CD4-positive, alpha-beta T cell treated with Interleukin-12 subunit alpha and Interleukin-12 subunit beta, for 1 hour (primary cell): ENCODE data around the gene RB1.

Experiments
- DNase-seq: peaks from one replicate; pipeline ENCODE4 v3.0.0-alpha.2; 2020

RB1 gene

DNA sequence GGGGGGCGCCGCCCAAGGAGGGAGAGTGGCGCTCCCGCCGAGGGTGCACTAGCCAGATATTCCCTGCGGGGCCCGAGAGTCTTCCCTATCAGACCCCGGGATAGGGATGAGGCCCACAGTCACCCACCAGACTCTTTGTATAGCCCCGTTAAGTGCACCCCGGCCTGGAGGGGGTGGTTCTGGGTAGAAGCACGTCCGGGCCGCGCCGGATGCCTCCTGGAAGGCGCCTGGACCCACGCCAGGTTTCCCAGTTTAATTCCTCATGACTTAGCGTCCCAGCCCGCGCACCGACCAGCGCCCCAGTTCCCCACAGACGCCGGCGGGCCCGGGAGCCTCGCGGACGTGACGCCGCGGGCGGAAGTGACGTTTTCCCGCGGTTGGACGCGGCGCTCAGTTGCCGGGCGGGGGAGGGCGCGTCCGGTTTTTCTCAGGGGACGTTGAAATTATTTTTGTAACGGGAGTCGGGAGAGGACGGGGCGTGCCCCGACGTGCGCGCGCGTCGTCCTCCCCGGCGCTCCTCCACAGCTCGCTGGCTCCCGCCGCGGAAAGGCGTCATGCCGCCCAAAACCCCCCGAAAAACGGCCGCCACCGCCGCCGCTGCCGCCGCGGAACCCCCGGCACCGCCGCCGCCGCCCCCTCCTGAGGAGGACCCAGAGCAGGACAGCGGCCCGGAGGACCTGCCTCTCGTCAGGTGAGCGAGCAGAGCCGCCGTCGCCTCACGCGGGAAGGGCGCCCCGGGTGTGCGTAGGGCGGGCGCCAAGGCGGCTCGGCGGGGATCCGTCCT is at the start of gene RB1:
Gene RB1 (plus strand): TSS at position 393 of the 784 bp plus-strand sequence. CDS start 162 bp downstream, at position 555.
- DNase-seq: peak; percentile 94

DNA sequence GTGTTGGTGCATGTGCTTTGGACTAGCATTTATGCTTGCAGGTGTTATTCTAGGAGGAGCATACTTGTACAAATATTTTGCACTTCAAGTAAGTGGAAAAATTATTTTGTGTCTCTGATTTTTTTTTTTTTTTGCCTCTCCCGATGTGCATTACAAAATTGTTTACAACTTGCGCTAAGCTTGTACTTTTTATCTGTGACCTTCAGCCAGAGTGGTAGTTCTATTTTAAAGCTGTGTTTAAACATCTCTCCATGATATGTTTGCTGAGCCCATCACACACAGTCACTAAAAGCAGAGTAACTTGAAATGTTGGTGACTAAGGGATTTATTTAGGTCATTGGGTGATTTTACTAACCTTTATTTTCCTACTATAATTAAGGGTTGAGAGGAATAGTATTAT is 49.7 kb upstream of the RB1 start:
- DNase-seq: no peak

DNA sequence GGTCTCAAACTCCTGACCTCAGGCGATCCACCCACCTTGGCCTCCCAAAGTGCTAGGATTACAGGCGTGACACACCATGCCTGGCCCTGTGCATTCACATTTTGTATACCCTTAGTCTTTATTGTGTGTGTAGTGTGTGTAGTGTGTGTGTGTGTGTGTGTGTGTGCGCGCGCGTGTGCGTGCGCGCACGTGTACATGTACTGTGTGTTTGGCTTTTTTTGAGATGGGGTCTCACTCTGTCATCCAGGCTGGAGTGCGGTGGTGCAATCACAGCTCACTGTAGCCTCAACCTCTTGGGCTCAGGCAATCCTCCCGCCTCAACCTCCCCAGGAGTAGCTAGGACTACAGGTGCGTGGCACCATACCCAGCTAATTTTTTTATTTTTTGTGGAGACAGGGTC is 48.5 kb upstream of the RB1 start:
- no peak for DNase-seq

DNA sequence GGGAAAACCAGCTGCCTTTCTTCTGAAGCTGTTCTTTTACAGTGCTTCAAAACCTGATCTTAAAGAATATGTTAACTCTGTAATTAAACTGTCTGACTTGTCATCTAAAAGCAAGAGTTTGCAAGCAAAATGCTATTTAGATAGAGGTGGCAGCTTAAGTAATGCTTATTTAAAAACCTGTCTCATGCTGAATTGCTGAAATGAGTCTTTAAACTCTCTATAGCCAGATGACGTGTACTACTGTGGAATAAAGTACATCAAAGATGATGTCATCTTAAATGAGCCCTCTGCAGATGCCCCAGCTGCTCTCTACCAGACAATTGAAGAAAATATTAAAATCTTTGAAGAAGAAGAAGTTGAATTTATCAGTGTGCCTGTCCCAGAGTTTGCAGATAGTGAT is 47.6 kb upstream of the RB1 start:
- no peak for DNase-seq

DNA sequence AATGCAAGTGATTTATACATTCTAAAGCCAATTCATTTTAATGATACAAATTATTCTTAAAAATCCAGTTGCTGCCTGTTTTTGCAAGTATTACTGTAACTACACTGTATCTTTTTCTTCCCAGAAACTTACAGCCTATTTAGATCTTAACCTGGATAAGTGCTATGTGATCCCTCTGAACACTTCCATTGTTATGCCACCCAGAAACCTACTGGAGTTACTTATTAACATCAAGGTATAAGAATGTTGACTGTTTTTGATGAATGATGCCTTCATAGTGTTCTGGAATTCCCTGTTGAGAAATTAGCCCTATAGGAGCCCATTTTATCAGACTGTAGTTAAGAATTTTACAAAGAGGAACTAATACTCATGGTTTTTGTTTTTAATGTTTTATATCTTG is 45.5 kb upstream of the RB1 start:
- no peak for DNase-seq

DNA sequence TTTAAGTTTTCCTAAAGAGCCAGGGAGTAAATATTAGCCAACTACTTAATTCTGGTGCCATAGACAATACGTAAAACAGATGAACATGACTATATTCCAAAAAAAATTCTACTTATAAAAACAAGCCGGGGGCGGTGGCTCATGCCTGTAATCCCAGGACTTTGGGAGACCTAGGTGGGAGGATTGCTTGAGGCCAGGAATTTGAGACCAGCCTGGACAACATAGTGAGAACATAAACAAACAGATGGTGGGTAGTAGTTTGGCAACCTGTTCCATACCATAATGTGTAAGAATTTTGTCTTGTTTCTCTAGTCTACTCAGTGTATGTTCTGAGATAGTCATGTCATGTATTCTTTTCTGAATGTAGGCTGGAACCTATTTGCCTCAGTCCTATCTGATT is 45.1 kb upstream of the RB1 start:
- no peak for DNase-seq

DNA sequence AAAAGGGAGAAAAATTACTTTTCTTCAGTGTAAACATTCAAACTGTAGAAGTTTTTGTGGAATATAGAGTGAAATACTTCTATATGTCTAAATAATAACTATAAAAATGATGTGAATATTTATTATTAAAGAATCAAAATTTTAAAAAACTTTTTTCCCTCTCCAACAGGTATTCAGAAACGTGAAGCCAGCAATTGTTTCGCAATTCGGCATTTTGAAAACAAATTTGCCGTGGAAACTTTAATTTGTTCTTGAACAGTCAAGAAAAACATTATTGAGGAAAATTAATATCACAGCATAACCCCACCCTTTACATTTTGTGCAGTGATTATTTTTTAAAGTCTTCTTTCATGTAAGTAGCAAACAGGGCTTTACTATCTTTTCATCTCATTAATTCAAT is 42.6 kb upstream of the RB1 start:
- no peak for DNase-seq

DNA sequence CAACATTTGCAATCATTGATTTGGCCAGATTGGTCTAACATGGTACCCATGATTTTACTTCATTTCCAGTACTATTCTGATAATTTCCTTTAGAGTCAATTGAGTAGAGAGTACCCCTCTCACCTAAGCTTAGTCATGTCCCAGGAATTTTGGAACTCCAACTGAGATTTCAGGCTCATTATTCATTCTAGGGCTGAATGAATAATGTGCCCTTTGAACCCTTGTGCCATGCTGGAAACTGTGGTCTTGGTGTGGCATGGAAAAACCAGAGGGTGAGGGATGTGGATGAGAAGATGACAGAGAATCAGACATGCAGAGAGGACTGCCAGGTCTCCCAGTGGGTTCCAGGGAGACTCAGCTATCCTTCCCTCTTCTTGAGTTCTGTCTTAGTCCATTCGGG is 40.4 kb upstream of the RB1 start:
- DNase-seq: no peak

DNA sequence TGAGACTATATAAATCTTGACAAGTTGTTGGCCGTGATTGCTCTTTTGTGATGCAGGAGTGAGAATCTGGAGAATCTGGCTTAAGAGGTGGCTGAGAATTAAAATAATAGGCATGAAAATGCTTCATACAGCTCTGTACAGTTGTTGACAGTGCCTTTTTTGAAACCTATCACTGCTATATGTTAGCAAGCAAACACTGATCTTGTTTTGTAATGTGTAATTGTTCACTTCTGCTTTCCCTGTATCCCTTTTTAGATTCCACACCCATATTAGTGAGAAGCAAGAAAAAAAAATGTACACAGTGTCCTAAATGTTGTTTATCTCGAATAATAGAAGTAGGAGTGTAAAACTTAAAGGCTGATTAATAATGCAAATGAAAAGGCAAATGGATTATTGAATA is 39.5 kb upstream of the RB1 start:
- DNase-seq: no peak

DNA sequence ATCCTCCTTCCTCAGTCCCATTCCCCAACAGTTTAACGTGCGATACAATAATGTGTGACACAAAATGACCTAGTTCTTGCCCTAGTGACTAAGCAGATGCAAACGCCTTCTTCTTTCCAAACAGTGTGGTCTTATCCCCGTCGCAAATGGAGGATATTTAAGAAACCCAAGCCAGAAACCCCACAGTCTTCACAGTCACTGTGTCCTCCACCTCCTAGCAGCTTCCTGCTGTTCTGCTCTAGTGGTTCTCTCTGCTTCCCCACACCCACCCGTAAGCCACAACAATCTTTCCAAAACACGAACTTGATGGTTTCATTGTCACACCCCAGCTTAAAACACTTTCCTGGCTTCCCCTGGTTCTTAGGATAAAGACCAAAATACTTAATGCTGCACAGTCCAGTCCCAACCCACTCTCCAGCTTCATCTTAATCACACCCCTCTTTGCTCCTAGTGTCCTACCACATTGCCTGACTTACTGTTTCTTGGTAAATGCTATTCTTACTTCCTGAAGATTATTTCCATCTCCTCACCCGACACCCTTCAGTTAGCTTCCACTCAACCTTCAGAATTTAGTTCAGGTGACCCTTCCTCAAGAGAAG is 38.2 kb upstream of the RB1 start:
- no peak for DNase-seq

DNA sequence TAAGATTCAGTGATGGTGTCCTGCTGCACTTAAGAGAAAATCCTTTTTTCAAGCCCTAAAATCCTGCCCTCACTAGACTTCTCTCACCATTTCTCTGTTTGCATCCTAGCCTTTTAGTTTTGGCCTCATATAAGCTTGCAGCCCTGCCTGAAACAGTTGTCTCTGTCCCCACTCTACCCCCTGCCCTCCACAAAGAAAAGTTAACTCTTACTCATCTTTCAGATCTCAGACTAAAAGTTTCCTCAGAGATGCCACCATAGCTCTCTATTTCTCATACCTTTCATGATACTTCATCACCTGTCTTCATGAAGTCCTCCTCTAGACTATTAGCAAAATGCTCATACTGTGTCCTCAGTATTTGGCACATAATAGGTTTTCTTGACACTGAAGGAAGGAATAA is 37.4 kb upstream of the RB1 start:
- DNase-seq: no peak

DNA sequence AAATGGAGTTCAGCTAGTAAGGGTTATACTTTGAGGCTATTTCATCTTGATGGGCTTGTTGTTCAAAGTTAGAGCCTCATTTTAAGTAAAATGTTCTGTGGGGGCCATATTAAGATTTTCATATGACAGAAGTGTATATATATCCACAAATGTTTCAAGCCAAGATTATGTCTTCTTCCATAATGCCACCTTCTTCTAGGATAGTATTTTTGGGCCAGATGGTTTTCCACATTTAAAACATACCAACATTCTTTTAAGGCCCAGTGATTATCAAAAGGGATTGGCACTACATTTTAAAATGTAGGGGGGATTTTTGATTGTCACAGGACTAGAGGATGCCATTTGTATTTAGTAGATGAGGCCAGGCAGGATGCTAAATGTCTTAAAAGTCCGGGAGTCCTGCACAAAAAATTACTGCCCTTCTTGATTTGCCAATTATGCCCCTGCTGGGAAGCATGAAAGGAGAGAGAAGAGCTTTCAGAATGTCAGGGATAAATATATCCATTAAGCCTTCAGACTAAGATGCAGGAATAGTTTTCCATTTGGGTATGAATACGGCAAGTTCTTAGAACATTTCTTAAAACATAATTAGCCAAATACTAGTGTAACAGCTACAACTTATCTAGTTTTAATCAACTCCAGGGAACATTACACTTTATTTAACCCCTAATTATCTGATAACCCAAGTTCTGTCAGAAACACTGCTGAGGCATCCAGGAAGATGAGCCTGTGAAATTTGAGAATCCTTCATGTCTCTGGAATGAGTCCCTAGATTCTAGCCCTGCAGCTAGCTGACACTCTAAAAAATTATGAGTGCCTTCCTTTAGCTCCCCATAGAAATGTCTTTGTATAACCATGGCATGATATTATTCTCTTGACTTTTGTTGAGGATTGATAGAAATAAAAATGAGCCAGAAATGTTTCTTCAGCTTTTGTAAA is 36.6 kb upstream of the RB1 start:
- DNase-seq: no peak

DNA sequence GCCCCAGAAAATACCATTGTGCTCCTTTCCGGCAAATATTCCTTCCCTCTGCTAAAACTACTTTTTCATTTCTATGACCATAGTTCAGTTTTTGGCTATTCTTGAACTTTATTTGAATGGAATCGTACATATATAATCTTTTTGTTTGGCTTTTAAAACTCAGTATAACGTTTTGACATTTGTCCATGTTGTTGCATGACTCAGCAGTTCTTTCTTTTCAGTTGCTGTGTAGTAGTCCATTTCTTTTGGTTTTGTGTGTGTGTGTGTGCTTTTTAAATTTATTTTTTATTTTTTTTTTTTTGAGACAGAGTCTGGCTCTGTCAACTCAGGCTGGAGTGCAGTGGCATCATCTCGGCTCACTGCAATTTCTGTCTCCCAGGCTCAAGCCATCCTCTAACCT is 35.5 kb upstream of the RB1 start:
- DNase-seq: no peak

DNA sequence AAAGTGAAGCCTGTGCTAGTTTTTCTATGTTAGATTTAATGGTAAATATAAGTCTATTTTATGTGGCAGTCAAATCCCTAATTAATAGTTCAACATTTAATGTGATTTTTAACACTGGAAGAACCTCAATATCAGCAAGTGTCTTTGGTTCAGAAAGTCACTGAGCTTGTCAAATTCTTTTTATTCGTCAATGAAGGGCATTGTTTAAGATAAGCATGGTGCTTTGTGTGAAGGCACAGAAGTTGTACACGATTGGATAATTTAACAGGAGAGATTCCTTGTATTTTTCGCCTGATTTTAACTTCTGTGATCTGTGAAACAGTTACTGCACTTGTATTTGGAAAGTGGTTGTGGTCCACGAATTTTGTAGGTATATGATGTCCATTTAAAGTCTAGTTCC is 30.2 kb upstream of the RB1 start:
- no peak for DNase-seq

DNA sequence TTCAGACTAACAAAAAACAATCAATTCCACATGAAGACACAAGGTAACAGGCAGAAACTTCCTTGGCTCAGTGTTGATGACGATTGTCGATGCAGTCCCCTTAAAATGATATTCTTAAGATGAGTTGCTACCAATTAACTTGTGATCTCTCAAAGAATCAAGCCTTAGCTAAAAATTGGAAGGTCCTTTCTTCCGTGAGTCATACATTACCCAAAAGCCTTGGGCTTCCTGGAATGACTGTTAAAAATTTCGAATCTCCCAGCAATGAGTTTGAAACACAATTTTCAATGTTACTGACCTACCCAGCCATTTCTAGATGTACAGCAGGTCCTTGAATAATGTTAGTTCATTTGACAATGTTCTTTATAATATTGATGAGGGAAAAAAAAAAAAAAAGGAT is 28.0 kb upstream of the RB1 start:
- DNase-seq: no peak

DNA sequence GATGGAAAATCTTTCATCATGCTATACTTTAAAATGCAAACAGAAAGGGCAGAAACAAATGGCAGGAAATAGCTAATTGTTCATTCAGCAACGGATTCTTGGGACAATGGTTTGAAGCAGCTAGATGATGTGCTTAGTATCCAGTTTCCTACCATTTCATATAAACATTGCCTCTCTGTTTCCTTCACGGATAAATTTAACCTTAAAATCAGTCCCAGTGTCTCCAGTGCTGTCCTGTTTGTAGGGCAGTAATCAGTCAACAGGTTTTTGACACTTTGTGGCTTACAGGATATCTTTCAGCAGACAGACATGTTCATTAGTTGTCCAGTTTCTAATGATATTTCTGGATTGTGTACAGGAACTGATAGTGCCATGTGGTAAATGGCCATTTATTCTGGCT is 24.7 kb upstream of the RB1 start:
- DNase-seq: no peak

DNA sequence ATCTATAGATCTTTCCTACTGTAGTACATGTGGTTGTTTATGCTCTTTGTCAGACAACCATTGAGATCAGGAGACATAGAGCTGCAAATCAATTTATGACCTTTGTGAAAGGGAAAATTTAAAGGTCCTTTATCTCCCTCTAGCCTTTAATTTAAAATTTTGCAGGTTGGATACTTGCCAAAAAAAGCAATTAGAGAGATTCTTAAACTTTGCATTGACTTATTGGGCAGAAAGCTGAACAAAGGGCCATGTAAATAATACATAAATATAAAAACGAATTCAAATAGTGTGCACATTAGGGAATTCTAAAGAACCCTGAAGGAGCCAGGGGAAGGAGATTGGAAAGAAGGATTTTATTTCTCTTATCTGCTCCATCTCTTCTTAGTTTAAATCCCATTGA is 22.0 kb upstream of the RB1 start:
- DNase-seq: no peak

DNA sequence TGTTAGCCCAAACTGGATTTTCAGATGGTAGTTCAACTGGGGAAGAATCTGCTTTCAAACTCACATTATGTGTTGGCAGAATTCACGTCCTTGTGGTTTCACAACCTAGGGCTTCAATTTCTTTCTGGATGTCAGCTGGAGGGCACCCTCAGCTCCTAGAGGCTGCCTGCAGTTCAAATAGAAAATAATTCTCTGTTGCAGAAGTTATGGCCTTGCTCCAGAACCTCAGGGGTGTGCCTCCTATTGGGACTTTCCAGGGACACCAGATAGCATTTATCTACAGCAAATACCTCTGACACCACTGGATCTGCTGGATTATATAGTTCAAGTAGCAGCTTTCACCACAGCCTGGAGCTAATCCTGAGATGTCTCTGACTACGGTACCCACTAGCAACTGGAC is 11.8 kb upstream of the RB1 start:
- DNase-seq: no peak

DNA sequence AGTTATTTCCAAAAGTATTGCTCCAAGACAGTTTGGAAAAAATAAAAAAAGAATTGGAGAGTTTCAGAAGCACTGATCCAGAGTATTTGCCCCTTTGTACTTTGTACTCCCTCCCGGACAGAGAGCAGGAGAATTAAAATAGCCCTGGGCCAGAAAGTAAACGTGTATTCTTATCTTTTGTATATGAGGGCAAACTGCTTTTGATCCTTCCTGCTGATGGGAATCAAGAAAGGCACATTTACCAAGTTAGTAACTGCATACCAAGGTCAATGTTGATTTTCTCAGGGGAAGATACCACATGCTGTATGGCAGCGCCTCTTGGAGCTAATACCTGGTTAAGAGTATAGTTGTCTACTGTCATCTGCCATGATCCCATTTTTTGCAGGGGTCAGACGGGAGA is 10.9 kb upstream of the RB1 start:
- no peak for DNase-seq

DNA sequence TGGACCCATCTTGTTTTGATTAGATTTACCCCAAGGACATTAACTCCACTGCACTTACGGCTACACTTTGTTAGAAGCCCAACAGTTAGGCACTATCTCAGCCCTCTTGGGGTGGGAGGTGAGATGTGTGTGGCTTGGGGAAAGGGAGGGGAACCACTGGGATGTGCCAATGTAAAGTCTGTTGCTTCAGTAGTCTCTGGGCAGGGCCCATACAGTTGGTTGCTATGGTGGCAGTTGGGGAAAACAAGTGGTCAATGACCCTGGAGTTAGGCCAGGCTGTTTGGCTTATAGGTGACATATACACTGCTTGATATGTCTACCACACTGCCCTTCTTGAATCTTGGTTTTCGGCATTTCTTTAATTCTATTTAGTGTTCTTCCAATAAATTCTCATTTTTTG is 8.9 kb upstream of the RB1 start:
- DNase-seq: no peak

DNA sequence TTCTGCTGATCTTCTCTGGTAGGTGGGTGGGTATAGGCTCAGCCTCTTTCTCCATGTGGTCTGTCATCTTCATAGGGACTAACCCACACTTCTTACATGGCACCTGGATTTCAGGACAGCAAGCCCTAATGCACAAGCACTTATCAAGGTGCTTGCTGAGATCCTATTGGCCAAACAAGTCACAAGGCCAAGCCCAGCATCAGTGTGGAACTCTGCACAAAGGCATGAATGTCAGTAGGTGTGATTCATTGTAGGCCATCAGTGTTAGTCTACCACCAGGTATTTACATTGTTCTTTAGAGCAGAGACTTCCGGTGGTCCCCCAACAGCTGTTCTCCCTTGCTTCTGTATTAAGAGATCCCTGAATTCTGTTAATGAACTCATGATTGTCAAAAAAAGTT is 8.3 kb upstream of the RB1 start:
- DNase-seq: no peak

DNA sequence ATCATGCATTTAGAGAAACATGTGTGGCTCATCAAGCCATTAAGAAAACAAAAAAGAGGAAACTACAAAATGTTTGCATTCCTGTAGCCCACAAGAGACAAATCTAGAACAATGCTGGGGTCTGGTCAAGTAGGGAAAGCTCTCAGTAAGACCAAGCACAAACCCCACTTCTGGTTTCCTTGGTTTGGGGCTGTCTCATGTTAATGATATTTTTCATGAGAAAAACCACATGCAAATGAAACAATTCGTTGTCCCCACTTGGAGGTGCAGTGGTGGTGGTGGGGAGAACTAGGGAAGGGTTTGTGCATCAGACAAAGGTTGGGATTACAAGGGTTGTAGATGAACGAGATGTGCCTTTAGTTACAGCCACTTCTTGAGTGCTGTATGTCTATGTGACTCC is 7.0 kb upstream of the RB1 start:
- no peak for DNase-seq

DNA sequence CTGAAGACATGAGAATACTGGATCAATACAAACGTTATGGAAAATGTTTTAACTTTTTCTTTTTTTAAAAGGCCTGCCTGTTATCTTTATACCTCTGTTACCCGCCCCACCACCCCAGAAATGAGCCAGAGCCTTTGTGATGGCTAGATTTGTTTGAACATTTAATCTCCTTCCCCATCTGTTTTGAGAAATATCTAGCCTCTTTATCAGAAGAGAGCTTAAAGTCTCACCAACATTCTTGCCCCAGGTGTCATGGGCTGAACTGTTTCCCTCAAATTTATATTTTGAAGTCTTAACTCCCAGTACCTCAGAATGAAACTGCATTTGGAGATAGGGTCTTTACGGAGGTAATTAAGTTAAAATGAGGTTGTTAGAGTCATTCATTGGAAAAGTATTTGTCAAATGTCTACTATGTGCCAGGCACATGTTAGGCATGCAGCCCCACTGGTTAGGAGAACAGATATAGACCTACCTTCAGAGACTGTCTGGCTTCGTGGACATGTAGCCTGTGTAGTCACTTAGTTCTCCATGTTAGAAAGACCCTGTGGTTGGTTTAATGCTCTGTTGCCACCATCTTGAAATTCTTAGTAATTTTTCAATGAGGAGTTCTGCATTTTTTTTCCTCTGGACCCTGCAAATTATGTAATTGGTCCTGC is 6.3 kb upstream of the RB1 start:
- no peak for DNase-seq
